GM19397 (cell line): ENCODE measurements around the gene GJC1.
"Not testable (repeated sequence)": the region's sequence is repeated elsewhere in the genome, so short reads cannot be mapped to it uniquely, and the experiment has no call there.

Experiments used
- ATAC-seq: cut with Tn5 transposase; IDR thresholded peaks from one replicate; pipeline ENCODE4 v1.9.1; 2021; ENCODE audit warnings: mild to moderate bottlenecking, moderate library complexity; ENCODE audit not compliant: unreplicated experiment

Gene GJC1

GRCh38 chr17:44846206-44846605, 16.1 kb upstream of the GJC1 start:
- ATAC-seq: no peak

DNA sequence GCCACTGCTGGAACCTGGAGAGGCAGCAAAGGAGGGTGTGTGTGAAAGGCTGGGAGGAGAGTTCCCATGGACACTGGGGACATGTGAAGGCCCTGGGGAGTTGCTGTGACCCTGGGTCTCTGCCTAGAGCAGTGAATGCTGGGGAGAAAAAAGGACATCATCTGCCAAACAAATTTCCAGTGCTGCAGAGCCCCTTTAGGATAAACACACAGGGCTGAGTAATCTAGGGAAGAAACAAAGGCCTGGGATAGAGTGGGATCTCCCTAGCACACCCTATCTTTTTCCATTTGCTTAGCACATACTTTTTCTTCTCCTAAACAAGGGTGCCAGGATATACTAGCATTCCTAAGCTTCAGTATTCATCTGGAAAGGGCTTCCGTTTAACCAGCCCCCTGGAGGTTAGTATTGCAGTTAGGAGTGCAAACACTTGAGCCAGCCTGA, 14.3 kb upstream of the GJC1 start:
- no peak for ATAC-seq

DNA sequence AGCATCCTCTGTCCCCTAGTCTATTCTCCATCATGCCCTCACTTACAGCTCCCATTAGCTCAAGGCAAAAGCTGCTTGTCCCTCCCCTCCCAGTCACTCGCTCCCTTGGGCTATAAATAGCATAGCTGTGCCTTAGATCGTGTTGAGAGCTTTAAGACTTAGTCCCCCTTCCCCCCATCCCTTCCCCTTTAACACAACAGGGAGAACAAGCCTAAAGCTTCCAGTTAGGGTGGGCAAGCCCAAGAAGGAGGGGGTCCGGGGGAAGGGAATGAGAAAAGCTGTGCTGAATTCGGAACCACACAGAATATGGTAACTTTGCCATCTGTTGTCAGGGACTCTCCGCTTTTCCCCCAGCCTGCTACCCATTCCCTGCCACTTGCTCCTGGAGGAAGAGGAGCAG, 12.7 kb upstream of the GJC1 start:
- no peak for ATAC-seq

DNA sequence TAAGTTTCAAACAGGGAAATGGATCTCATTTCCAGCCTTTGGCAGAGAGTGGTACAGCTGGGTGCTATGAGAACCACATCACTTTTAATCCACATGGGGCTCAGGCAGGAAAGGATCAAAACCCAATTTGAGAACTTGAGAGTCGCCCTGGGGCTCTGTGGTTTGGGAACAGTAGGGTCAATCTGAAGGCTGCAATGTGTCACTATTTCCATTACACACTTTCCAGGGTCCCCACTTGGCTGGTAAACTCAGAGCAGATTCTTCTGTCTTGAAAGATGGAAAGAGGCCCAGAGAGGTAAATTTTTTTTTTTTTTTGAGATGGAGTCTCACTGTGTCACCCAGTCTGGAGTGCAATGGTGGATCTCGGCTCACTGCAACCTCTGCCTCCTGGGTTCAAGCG, 10.8 kb upstream of the GJC1 start:
- ATAC-seq: no peak

GRCh38 chr17:44840274-44840673, 10.2 kb upstream of the GJC1 start:
- no peak for ATAC-seq

DNA sequence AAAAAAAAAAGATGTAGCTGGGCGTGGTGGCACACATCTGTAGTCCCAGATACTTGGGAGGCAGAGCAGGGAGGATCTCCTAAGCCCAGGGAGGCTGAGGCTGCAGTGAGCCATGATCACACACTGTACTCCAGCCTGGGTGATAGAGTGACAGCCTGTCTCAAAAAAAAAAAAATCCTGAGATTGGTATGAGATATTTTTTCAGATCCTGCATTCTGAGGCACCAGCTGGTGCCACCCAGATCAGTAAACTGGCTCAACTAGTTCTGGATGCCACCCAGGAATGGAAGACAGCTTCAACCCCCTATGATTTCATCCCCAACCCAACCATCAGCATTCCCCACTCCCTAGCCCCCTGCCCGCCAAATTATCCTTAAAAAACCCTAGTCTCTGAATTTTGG, 7.1 kb upstream of the GJC1 start:
- ATAC-seq: no peak

- ATAC-seq: no peak
Measured at GRCh38 chr17:44832805-44833204, 2.7 kb upstream of the GJC1 start.

- no peak for ATAC-seq
Measured at GRCh38 chr17:44831371-44831770, 1.3 kb upstream of the GJC1 start.

DNA sequence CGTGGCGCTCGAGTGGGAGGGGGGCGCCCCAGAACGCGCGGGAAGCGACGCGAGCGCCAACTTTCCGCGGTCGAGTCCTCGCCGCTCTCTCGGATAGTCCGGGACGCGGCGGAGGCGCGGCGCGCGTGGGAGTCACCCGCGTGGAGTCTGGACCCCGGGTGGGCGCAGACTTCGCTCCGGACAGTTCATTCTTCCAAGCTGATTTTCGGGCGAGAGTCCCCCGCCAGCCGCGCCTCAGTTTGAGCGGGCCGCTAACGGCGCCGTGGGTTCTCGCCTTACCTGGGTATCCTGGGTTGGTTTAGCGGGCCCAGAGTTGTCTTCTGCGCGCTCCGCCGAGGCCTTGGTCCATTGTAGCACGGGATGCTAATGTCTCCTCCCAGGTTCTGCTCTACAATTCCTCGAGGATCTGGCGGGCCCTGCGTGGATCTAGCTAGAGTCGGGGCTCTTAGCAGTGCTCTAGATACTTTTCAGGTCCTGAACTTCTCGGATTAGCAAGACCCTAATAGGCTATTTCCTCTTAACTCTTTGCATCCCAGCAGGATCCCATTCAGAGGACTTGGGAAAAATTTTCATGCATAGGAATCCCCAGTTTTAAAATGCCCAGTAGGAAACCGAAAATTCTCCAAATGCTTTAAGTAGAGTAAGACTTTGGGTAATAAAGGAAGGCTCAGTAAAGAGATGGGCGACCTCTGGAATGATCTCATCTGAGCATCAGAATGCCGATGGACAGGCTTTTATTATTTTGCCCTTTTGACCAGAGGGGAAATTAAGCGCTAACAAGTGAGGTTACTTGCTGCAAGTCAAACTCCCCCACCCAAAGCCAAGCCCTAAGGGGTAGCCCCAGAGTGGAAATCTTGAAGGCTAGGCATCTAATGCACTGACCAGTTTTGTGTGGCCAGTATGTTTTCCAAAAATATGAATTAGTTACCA, 537 bp upstream of the GJC1 start:
- no peak for ATAC-seq

- ATAC-seq: no peak
Measured at GRCh38 chr17:44828919-44829522, 1.1 kb downstream of the GJC1 start.

GRCh38 chr17:44827863-44828262, 2.2 kb downstream of the GJC1 start:
- no peak for ATAC-seq

DNA sequence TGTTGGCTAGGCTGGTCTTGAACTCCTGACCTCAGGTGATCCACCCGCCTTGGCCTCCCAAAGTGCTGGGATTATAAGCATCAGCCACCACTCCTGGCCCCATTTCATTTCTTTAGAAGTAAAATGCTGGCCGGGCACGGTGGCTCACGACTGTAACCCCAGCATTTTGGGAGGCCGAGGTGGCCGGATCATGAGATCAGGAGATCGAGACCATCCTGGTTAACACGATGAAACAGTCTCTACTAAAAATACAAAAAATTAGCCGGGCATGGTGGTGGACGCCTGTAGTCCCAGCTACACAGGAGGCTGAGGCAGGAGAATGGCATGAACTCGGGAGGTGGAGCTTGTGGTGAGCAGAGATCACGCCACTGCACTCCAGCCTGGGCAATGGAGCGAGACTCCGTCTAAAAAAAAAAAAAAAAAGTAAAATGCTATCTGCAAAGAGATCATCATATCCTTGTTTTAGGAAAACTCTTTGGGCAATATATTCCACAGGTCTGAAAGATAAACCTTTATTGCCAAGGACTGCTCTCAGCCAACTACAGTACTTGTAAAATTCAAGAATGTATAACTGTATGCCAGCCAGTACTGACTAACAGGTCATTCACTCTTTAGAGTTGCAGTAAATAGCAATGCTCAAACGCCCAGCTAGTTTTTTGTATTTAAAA, 3.8 kb downstream of the GJC1 start:
- no peak for ATAC-seq

- ATAC-seq: not testable (repeated sequence)
Measured at GRCh38 chr17:44825236-44825635, 4.9 kb downstream of the GJC1 start.

DNA sequence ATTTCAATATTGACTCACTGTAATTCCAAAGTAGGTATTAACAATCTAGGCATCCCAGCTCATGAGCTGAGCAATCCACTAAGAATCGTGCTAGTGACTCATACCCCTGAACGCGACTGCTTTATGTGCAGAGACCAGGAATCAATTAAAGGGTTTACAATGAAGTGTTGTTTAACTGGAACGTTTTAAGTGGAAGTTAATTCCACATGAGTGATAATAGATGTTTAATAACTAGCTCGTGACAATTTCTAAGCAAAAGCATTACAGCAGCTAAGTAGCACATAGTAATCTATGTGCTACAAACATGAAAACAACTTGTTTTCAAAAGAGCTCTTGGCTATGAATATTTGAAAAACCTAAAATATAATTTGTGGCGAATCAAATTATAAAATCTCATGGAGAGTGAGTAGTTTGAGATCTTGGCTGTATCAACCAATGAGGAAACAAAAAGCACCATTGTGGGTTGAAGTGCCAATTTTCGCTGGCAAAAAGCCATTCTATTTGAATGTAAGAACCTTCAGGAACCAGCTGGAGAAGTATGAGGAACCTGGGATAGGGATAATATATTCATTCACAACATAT, 9.4 kb downstream of the GJC1 start:
- no peak for ATAC-seq

DNA sequence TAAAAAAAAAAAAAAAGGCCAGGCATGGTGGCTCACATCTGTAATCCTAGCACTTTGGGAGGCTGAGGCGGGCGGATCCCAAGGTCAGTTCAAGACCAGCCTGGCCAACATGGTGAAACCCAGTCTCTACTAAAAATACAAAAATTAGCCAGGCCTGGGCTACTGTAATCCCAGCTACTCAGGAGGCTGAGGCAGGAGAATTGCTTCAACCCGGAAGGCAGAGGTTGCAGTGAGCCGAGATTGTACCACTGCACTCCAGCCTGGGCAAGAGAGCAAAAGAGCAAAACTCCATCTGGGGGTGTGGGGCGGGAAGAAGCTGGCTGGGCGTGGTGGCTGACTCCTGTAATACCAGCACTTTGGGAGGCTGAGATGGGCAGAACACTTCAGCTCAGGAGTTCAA, 11.6 kb downstream of the GJC1 start:
- ATAC-seq: not testable (repeated sequence)

DNA sequence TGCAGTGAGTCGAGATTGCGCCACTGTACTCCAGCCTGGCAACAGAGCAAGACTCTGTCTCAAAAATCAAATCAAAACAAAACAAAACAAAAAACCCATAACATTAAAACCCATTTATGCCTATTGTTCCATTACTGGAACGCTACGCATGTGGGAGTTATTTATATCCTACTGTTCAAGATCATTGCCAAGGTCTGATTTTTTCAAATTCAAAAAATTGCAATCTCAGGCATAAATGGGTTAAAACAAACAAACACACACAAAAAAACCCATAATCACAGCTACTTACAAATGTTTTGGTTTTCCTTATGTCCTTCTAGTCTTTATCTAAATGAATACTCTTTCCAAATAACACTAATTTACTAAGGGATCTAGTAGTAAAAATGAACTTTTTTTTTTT, 17.8 kb downstream of the GJC1 start:
- no peak for ATAC-seq

GRCh38 chr17:44808656-44809388, 21.3 kb downstream of the GJC1 start:
- ATAC-seq: not testable (repeated sequence)

DNA sequence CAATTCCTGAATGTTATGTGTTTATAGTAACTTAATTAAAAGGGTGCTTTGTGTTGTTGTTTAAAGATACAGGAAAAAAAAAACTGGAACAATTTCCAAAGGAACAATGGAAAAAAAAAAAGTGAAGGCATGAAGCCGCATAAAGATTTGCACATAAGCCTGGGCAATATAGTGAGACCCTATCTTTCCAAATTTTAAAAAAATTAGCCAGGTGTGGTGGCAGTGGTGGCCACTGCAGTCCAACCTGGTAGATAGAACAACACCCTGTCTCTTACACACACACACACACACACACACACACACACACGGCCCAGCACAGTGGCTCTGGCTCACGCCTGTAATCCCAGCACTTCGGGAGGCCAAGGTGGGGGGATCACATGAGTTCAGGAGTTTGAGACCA, 21.9 kb downstream of the GJC1 start:
- no peak for ATAC-seq

DNA sequence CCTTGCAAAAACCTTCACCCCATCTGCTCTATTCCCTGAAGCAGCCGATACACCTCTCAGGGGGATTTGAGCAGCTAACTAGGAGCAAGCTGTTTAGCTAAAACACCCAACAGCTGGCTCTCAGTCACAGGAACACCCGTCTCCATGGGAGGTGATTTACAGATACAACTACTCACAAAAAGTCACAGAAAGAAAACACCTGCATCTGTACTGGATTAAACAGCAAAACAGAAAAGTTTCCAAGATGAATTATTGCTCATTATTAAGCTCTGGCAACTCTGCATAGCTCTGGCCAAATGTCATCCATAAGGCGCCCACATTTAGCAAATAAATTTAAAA, 22.3 kb downstream of the GJC1 start:
- ATAC-seq: no peak

DNA sequence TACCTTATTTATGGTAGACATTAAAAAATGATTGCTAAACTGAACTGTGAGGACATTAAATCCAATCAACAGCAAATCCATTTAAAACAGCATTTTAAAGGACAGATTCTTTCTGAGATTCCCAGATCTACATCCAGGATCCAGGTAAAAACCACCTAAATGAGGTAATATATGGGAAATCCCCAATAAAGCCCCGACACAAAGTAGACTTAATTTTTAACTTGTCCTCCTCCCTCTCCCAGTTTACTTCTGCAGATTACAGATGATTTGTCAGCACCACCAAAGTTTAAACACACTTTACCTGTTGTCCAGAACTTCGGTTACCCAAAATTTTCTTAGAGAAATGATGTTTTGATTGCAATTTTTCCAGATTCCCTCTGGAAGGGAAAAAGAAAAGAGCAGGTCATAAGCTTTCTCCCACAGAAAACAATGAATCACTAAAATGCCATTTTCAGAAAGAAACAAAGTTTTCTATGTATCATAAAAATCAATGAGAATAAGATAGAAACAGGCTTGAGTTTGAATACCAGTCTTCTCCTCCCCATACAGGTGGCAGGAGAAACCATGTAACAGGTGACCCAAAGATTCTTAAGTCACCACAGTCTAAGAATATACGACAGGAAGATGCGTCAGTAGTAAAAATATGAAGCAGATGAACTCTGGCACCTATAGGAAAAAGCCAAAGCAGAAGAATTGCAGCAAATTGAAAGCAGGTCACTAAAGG, 22.8 kb downstream of the GJC1 start:
- no peak for ATAC-seq
